ENCODE data around the gene HNRNPM.

HNRNPM gene

GRCh38 chr19:8477889-8478288, 33.1 kb downstream of the HNRNPM start:
- H3K27me3 ChIP-seq (ENCODE audit: insufficient read depth, low read length): no peaks in the 10 kb centered on the region
- H3K4me1 ChIP-seq (ENCODE audit: insufficient read depth, low read length): no peaks in the 10 kb centered on the region
- H3K27ac ChIP-seq (ENCODE audit: low read depth, low read length): no peak overlapping the region
- H3K36me3 ChIP-seq (ENCODE audit: insufficient read depth, low read length): peaks cover 90% of the 10 kb centered on the region
- H3K4me3 ChIP-seq (ENCODE audit: low read length): no peak overlapping the region
- no peak overlapping the region for H3K9ac ChIP-seq (ENCODE audit: low read depth, low read length)
- 89% methylated on average over 4 of the region's 4 CpGs for WGBS
- H3K9me3 ChIP-seq (ENCODE audit: insufficient read depth, low read depth, low read length): no peaks in the 10 kb centered on the region

- Histone ChIP-seq H3K36me3 (ENCODE audit: insufficient read depth, low read length) (peaks cover 90% of the 10 kb centered on the region), H3K27ac (ENCODE audit: low read depth, low read length) (no peak overlapping the region), H3K9ac (ENCODE audit: low read depth, low read length) (no peak overlapping the region), H3K4me1 (ENCODE audit: insufficient read depth, low read length) (no peaks in the 10 kb centered on the region), H3K9me3 (ENCODE audit: insufficient read depth, low read depth, low read length) (no peaks in the 10 kb centered on the region), H3K4me3 (ENCODE audit: low read length) (no peak overlapping the region), H3K27me3 (ENCODE audit: insufficient read depth, low read length) (no peaks in the 10 kb centered on the region)
- WGBS: 95% methylated on average over 3 of the region's 3 CpGs
These were observed 33.8 kb downstream of the HNRNPM start for GRCh38 chr19:8478598-8478997.

GRCh38 chr19:8481201-8481600, 36.4 kb downstream of the HNRNPM start:
- H3K27me3 ChIP-seq (ENCODE audit: insufficient read depth, low read length): no peaks in the 10 kb centered on the region
- peaks cover 88% of the 10 kb centered on the region for H3K36me3 ChIP-seq (ENCODE audit: insufficient read depth, low read length)
- H3K4me1 ChIP-seq (ENCODE audit: insufficient read depth, low read length): no peaks in the 10 kb centered on the region
- H3K9me3 ChIP-seq (ENCODE audit: insufficient read depth, low read depth, low read length): no peaks in the 10 kb centered on the region
- no peak overlapping the region for H3K27ac ChIP-seq (ENCODE audit: low read depth, low read length)
- H3K9ac ChIP-seq (ENCODE audit: low read depth, low read length): no peak overlapping the region
- 96% methylated on average over 11 of the region's 11 CpGs for whole genome bisulfite sequencing
- H3K4me3 ChIP-seq (ENCODE audit: low read length): no peak overlapping the region

- Histone ChIP-seq H3K4me3 (ENCODE audit: low read length) (no peak overlapping the region), H3K9ac (ENCODE audit: low read depth, low read length) (no peak overlapping the region), H3K27ac (ENCODE audit: low read depth, low read length) (no peak overlapping the region), H3K9me3 (ENCODE audit: insufficient read depth, low read depth, low read length) (no peaks in the 10 kb centered on the region), H3K27me3 (ENCODE audit: insufficient read depth, low read length) (no peaks in the 10 kb centered on the region), H3K36me3 (ENCODE audit: insufficient read depth, low read length) (peaks cover 88% of the 10 kb centered on the region), H3K4me1 (ENCODE audit: insufficient read depth, low read length) (no peaks in the 10 kb centered on the region)
- WGBS: 94% methylated on average over 6 of the region's 6 CpGs
These were observed 36.8 kb downstream of the HNRNPM start for GRCh38 chr19:8481616-8482015.

- H3K36me3 ChIP-seq (ENCODE audit: insufficient read depth, low read length): peaks cover 88% of the 10 kb centered on the region
- WGBS: 97% methylated on average over 11 of the region's 11 CpGs
- no peaks in the 10 kb centered on the region for H3K9me3 ChIP-seq (ENCODE audit: insufficient read depth, low read depth, low read length)
- H3K27me3 ChIP-seq (ENCODE audit: insufficient read depth, low read length): no peaks in the 10 kb centered on the region
- no peak overlapping the region for H3K27ac ChIP-seq (ENCODE audit: low read depth, low read length)
- no peak overlapping the region for H3K9ac ChIP-seq (ENCODE audit: low read depth, low read length)
- H3K4me3 ChIP-seq (ENCODE audit: low read length): no peak overlapping the region
- H3K4me1 ChIP-seq (ENCODE audit: insufficient read depth, low read length): no peaks in the 10 kb centered on the region
These were observed 37.9 kb downstream of the HNRNPM start for GRCh38 chr19:8482696-8483095.

- H3K27me3 ChIP-seq (ENCODE audit: insufficient read depth, low read length): no peaks in the 10 kb centered on the region
- WGBS: 94% methylated on average over 8 of the region's 8 CpGs
- H3K36me3 ChIP-seq (ENCODE audit: insufficient read depth, low read length): peaks cover 88% of the 10 kb centered on the region
- H3K4me1 ChIP-seq (ENCODE audit: insufficient read depth, low read length): no peaks in the 10 kb centered on the region
- no peak overlapping the region for H3K4me3 ChIP-seq (ENCODE audit: low read length)
- H3K9ac ChIP-seq (ENCODE audit: low read depth, low read length): no peak overlapping the region
- no peaks in the 10 kb centered on the region for H3K9me3 ChIP-seq (ENCODE audit: insufficient read depth, low read depth, low read length)
- no peak overlapping the region for H3K27ac ChIP-seq (ENCODE audit: low read depth, low read length)
These were observed 38.4 kb downstream of the HNRNPM start for GRCh38 chr19:8483165-8483564.

GRCh38 chr19:8484331-8484894, 39.6 kb downstream of the HNRNPM start:
- Histone ChIP-seq H3K36me3 (ENCODE audit: insufficient read depth, low read length) (peaks cover 87% of the 10 kb centered on the region), H3K9me3 (ENCODE audit: insufficient read depth, low read depth, low read length) (no peaks in the 10 kb centered on the region)
- 96% methylated on average over 18 of the region's 18 CpGs for WGBS

GRCh38 chr19:8485561-8486371, 41.0 kb downstream of the HNRNPM start:
- Histone ChIP-seq H3K9ac (ENCODE audit: low read depth, low read length) (no peak overlapping the region), H3K36me3 (ENCODE audit: insufficient read depth, low read length) (peaks cover 81% of the 10 kb centered on the region), H3K4me1 (ENCODE audit: insufficient read depth, low read length) (no peaks in the 10 kb centered on the region), H3K4me3 (ENCODE audit: low read length) (no peak overlapping the region), H3K27ac (ENCODE audit: low read depth, low read length) (no peak overlapping the region), H3K27me3 (ENCODE audit: insufficient read depth, low read length) (no peaks in the 10 kb centered on the region), H3K9me3 (ENCODE audit: insufficient read depth, low read depth, low read length) (no peaks in the 10 kb centered on the region)
- 97% methylated on average over 62 of the region's 62 CpGs for WGBS

More at GRCh38 chr19:8484331-8484894, 39.6 kb downstream of the HNRNPM start:
- Histone ChIP-seq H3K4me1 (ENCODE audit: insufficient read depth, low read length) (no peaks in the 10 kb centered on the region), H3K27me3 (ENCODE audit: insufficient read depth, low read length) (no peaks in the 10 kb centered on the region), H3K27ac (ENCODE audit: low read depth, low read length) (no peak overlapping the region), H3K9ac (ENCODE audit: low read depth, low read length) (no peak overlapping the region), H3K4me3 (ENCODE audit: low read length) (no peak overlapping the region)

- 96% methylated on average over 16 of the region's 16 CpGs for WGBS
- Histone ChIP-seq H3K27me3 (ENCODE audit: insufficient read depth, low read length) (no peaks in the 10 kb centered on the region), H3K36me3 (ENCODE audit: insufficient read depth, low read length) (peaks cover 71% of the 10 kb centered on the region), H3K27ac (ENCODE audit: low read depth, low read length) (no peak overlapping the region), H3K4me3 (ENCODE audit: low read length) (no peak overlapping the region), H3K9ac (ENCODE audit: low read depth, low read length) (no peak overlapping the region), H3K4me1 (ENCODE audit: insufficient read depth, low read length) (no peaks in the 10 kb centered on the region), H3K9me3 (ENCODE audit: insufficient read depth, low read depth, low read length) (no peaks in the 10 kb centered on the region)
These were observed 41.9 kb downstream of the HNRNPM start for GRCh38 chr19:8486661-8487136.

GRCh38 chr19:8487137-8487851, 42.5 kb downstream of the HNRNPM start:
- Histone ChIP-seq H3K36me3 (ENCODE audit: insufficient read depth, low read length) (peaks cover 68% of the 10 kb centered on the region), H3K27me3 (ENCODE audit: insufficient read depth, low read length) (no peaks in the 10 kb centered on the region), H3K9me3 (ENCODE audit: insufficient read depth, low read depth, low read length) (no peaks in the 10 kb centered on the region), H3K4me1 (ENCODE audit: insufficient read depth, low read length) (no peaks in the 10 kb centered on the region), H3K4me3 (ENCODE audit: low read length) (no peak overlapping the region), H3K9ac (ENCODE audit: low read depth, low read length) (no peak overlapping the region), H3K27ac (ENCODE audit: low read depth, low read length) (no peak overlapping the region)
- WGBS: 95% methylated on average over 13 of the region's 13 CpGs

GRCh38 chr19:8488365-8488764, 43.6 kb downstream of the HNRNPM start:
- Histone ChIP-seq H3K36me3 (ENCODE audit: insufficient read depth, low read length) (peaks cover 57% of the 10 kb centered on the region), H3K9me3 (ENCODE audit: insufficient read depth, low read depth, low read length) (no peaks in the 10 kb centered on the region), H3K4me1 (ENCODE audit: insufficient read depth, low read length) (no peaks in the 10 kb centered on the region), H3K27me3 (ENCODE audit: insufficient read depth, low read length) (no peaks in the 10 kb centered on the region), H3K4me3 (ENCODE audit: low read length) (no peak overlapping the region), H3K9ac (ENCODE audit: low read depth, low read length) (no peak overlapping the region), H3K27ac (ENCODE audit: low read depth, low read length) (no peak overlapping the region)
- WGBS: 81% methylated on average over 15 of the region's 15 CpGs

All from HUES64 (cell line).